Measurements from ENCODE around the gene STXBP5L.
"Not testable (repeated sequence)": the region's sequence is repeated elsewhere in the genome, so short reads cannot be mapped to it uniquely, and the experiment has no call there.

Gene STXBP5L

GRCh38 chr3:121232309-121233225 lies 324.6 kb downstream of the STXBP5L start:
- DNase-seq: no peak

DNA sequence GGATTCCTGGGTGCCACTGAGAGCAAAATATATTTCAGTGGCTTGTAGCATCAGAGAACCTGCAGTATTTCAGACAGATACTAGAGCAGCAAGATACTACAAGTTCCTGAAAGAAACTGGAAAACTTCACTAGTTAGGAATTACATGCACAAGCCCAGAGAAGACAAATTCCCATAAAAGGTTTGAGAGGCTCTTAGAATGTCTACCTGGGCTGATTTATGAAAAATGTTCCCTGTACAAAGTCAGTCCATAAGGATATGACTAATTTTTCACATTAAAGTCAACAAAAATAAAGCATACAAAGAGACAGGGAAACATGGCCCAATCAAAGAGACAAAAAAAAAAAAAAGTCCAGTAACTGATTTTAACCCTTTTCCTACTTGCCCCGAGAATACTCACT lies 335.2 kb downstream of the STXBP5L start:
- DNase-seq: no peak

DNA sequence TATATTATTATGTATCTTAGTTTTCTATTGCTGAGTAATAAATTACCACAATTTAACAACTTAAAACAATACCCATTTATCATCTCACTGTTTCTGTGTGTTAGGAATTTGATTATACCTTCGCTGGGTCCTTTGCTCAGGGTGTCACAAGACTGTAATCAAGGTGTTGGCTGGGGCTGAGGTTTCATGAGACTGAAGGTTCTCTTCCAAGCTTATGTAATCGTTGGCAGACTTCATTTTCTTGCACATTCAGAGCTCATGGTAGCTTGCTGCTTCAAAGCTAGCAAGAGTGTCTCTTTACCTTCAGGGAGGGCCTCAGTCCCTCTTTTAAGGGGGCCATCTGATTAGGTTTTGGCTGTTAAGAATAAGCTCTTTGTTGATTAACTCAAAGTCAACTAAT lies 344.7 kb downstream of the STXBP5L start:
- DNase-seq: no peak

GRCh38 chr3:121269389-121269788 lies 361.4 kb downstream of the STXBP5L start:
- DNase-seq: no peak

DNA sequence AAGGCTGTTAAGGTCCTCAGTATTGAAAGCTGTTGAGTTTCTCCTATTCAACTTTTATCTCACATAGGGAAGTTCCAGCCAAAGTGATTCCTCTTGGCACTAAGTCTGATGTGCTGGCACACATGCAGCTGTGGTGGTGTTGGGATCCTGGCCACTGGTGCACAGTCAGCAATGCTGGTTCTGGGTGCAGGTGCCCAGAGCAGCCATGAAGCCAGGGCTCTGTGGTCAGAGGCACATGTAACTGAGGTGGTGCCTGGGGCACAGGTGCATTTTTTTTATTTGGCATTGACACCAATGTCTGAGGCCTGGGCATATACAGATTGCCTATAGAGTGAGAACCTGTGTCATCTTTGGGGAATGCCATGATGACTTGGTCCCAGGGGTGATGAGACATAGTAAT lies 366.4 kb downstream of the STXBP5L start:
- no peak for DNase-seq

- no peak for DNase-seq
Observed at GRCh38 chr3:121295452-121295851, 387.4 kb downstream of the STXBP5L start.

DNA sequence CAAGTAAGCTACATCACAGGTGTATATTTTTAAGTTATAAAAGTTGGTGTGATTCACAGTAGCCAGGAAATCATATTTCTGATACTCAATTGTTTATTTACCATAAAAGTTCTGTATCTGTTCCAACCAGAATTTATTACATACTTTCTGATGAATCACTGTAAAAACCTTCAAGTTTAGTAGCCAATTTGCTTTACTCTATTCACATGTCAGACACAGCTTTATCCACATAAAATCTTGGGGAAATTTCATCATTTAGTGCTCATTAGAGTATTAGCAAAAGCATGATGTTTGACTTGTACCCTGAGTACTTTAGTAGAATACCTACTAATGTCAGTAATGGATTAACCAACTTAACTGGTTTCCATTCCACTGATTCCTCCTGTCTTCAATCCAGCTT lies 388.0 kb downstream of the STXBP5L start:
- no peak for DNase-seq

- DNase-seq: no peak
Observed at GRCh38 chr3:121324320-121324719, 416.3 kb downstream of the STXBP5L start.

- DNase-seq: no peak
Observed at GRCh38 chr3:121330118-121330517, 422.1 kb downstream of the STXBP5L start.

DNA sequence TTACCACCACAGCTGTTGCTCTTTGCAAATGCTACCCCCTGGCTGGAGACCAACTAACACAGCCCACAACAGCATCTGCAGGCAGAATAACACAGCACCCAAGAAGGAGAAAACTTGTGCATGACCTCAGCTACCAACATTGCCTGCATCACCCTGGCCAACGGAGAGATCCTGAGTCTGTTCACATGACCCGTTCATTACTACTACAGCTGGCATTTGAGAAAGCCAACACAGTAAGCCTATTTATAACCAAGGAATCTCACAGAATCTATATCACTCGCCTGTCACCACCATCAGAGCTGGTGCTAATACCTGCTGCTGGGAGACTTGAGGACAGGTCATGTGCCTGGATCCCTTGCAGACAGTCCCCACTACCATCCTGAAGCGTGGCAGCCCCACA lies 422.6 kb downstream of the STXBP5L start:
- DNase-seq: no peak

- not testable (repeated sequence) for DNase-seq
Observed at GRCh38 chr3:121355960-121356359, 448.0 kb downstream of the STXBP5L start.

DNA sequence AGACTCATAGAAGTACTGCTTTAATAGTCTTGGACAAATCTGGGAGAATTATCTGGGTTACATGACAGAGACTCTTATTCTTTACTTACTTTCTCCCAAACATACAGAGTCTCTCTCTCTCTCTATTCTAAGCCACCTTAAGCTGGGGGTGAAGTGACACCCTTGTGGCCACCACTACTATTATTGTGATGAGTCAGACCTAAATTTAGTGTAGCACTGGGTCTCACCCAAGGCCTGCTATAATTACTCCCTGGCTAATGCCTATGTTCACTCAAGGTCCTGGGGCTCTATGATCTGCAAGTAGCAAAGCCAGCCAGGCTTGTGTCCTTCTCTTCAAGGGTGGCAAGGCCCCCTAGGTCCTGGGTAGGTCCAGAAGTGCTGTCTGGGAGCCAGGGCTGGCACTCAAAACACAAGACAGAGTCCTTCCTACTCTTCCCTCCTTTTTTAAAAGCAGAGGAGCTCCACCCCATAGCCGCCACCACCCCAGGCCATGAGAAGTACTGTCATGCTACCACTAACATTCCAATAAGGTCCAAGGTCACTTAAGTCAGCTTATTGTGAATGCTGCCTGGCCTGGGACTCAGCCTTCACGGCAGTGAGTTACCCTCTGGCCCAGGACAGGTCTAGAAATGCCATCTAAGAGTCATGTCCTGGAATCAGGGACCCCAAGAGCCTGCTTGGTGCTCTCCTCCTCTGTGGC lies 454.2 kb downstream of the STXBP5L start:
- no peak for DNase-seq

GRCh38 chr3:121388308-121388707 lies 480.3 kb downstream of the STXBP5L start:
- not testable (repeated sequence) for DNase-seq

- DNase-seq: not testable (repeated sequence)
Observed at GRCh38 chr3:121395967-121396366, 488.0 kb downstream of the STXBP5L start.

GRCh38 chr3:121398051-121398450 lies 490.0 kb downstream of the STXBP5L start:
- not testable (repeated sequence) for DNase-seq

DNA sequence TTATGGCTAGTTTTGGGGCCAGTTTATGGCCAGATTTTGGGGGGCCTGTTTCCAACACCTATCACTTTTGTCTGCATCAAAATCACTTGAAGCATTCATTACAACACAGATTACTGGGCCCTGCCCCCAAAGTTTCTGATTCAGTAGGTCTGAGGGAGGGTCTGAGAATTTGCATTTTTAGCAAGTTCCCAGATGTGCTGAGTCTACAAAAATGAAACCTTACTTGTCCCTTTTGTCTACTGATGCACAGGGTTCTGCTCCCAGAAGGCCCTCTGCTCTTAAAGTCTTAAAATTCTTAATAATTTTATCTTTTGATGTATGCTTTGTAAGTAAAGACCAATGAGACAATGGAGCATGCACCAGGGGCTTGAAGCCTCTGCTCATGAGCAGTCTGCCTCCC lies 491.8 kb downstream of the STXBP5L start:
- no peak for DNase-seq

GRCh38 chr3:121405631-121406030 lies 497.6 kb downstream of the STXBP5L start:
- no peak for DNase-seq

DNA sequence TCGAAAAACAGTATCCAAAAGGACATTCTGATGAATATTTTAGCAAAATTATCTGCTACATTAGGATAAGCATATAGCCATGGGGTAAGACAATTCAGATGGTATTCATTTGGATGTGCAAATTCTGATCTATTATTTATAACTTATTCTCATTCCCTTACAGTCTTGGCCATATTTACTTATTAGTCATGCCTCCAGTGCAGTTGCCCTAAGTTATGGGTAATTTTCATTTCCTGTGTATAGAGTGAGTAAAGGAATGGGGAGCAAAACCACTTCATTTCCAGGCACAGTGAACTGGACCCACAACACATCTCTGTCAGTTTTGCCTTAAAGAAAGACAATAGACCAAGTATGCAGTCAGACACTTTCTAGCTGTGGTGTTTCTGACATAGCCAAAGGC lies 503.5 kb downstream of the STXBP5L start:
- no peak for DNase-seq

- no peak for DNase-seq
Observed at GRCh38 chr3:121414924-121415323, 506.9 kb downstream of the STXBP5L start.

DNA sequence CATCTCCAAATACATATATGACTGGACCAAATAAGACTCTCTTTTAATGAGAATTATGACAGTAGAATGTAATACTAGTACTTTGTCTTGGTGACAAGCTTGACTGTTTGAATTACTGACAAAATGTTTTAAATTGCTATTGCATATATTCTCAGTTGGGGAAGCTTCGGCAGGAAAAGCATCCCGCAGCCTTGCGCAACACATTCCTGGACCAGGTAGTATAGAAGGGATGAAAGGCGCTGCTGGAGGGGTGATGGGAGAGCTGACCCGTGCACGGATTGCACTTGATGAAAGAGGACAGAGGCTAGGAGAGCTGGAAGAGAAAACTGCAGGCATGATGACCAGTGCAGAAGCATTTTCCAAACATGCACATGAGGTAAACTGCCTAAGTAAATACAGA lies 510.2 kb downstream of the STXBP5L start:
- DNase-seq: no peak

- DNase-seq: no peak
Observed at GRCh38 chr3:121424549-121424948, 516.5 kb downstream of the STXBP5L start.

- DNase-seq: no peak
Observed at GRCh38 chr3:121430664-121431215, 522.7 kb downstream of the STXBP5L start.

DNA sequence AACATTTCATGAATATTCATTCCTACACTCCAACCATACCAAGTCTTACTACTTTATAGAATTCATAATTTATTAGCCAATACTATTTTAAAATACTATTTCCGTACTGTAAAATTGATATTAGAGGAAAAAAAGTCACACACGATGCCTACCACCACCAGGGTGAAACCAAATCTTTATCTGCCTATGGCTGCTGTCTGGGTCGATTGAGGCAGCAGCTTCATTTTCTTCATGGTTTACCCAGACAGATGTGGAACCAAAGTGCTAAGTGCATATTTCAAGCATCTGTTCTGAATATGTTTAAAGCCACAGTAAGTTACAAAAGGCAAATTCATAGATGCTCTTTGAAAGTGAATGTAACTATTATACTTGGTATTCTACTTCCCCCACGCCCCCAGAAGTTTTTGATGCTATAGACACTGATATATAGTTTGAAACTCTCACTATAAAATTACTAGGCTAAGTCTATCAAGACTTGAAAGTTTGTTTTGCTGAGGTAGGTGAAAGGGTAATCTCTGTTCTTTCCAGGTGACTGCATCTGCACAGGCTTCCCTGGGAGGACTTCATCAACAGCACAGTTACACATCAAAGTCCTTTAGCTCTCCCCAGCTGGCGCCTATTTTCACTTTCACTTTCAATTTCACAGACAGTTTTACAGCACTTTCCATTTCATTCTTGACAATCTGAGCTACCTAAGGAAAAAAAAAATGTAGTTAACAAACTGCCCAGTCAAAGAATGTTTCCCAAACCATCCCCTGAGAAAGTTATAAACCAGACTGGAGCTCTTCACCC lies 523.9 kb downstream of the STXBP5L start:
- peak; percentile 4 for DNase-seq

All from stimulated activated CD4-positive, alpha-beta T cell treated with anti-CD3 and anti-CD28 coated beads, Interleukin-12 subunit alpha, Interleukin-12 subunit beta, amount 100 ng/mL, for 4 hours (primary cell).